Type B pancreatic cell (in vitro differentiated cells): ENCODE measurements around the gene WNT7B. TPM values are rescaled to one million over a fixed set of nuclear protein-coding genes. Genes with fewer than 3 reads are reported as not detected.

Experiments used
- DNase-seq: peaks from one replicate; pipeline ENCODE4 v3.0.0; 2021; ENCODE audit warnings: mixed read lengths; ENCODE audit not compliant: unreplicated experiment; ENCODE audit errors: extremely low spot score
- H3K27ac Mint-ChIP-seq: 2 replicates; pipeline ENCODE4 v1.8.0; 2021; ENCODE audit warnings: mild to moderate bottlenecking, mixed read lengths
- H3K27me3 Mint-ChIP-seq: 2 replicates; pipeline ENCODE4 v1.8.0; 2021; ENCODE audit warnings: mixed read lengths
- H3K36me3 Mint-ChIP-seq: 2 replicates; pipeline ENCODE4 v1.8.0; 2021; ENCODE audit warnings: mixed read lengths
- H3K4me1 Mint-ChIP-seq: one replicate; pipeline ENCODE4 v1.8.0; 2021; ENCODE audit warnings: mixed read lengths; ENCODE audit not compliant: unreplicated experiment
- H3K4me3 Mint-ChIP-seq: 2 replicates; pipeline ENCODE4 v1.8.0; 2021; ENCODE audit warnings: mild to moderate bottlenecking, mixed read lengths
- H3K9me3 Mint-ChIP-seq: 2 replicates; pipeline ENCODE4 v1.8.0; 2021; ENCODE audit warnings: mixed read lengths
- CTCF ChIP-seq: fragments of 200-600 bp; sonication (generic); conservative IDR thresholded peaks from 2 replicates; pipeline ENCODE4 v1.5.0; 2021; ENCODE audit warnings: antibody characterized with exemption, mild to moderate bottlenecking
- total RNA-seq: library from RNA; stranded (reverse); gene quantifications from 2 replicates; pipeline ENCODE4 v1.2.1, GENCODE V29; 2021; ENCODE audit warnings: low replicate concordance

Gene WNT7B
- total RNA-seq, 1 donor from 2014 or later = 16.4 TPM

GRCh38 chr22:46010207-46010867, 33.4 kb upstream of the WNT7B start:
- Mint-ChIP-seq H3K4me1 (peaks cover 9% of the 10 kb centered on the region), H3K27ac (no peak overlapping the region), H3K4me3 (no peak overlapping the region), H3K36me3 (no peaks in the 10 kb centered on the region), H3K9me3 (no peaks in the 10 kb centered on the region), H3K27me3 (no peaks in the 10 kb centered on the region)
- TF ChIP-seq CTCF = no peak
- DNase-seq = no peak

- no peak for TF ChIP-seq CTCF
- H3K27ac Mint-ChIP-seq = no peak overlapping the region
- no peaks in the 10 kb centered on the region for H3K36me3 Mint-ChIP-seq
- no peaks in the 10 kb centered on the region for H3K27me3 Mint-ChIP-seq
- peaks cover 6% of the 10 kb centered on the region for H3K4me1 Mint-ChIP-seq
- no peak for DNase-seq
- H3K4me3 Mint-ChIP-seq = no peak overlapping the region
- no peaks in the 10 kb centered on the region for H3K9me3 Mint-ChIP-seq
These were observed 32.8 kb upstream of the WNT7B start for GRCh38 chr22:46009730-46010129.

- no peak for TF ChIP-seq CTCF
- Mint-ChIP-seq H3K36me3 (no peaks in the 10 kb centered on the region), H3K27ac (no peak overlapping the region), H3K27me3 (no peaks in the 10 kb centered on the region), H3K9me3 (no peaks in the 10 kb centered on the region), H3K4me1 (peaks cover 6% of the 10 kb centered on the region), H3K4me3 (no peak overlapping the region)
- DNase-seq = no peak
These were observed 32.1 kb upstream of the WNT7B start for GRCh38 chr22:46008836-46009596.

GRCh38 chr22:46008291-46008690, 31.3 kb upstream of the WNT7B start:
- H3K27me3 Mint-ChIP-seq = no peaks in the 10 kb centered on the region
- H3K4me1 Mint-ChIP-seq = peaks cover 6% of the 10 kb centered on the region
- no peak for TF ChIP-seq CTCF
- H3K4me3 Mint-ChIP-seq = no peak overlapping the region
- no peak overlapping the region for H3K27ac Mint-ChIP-seq
- H3K9me3 Mint-ChIP-seq = no peaks in the 10 kb centered on the region
- no peaks in the 10 kb centered on the region for H3K36me3 Mint-ChIP-seq
- DNase-seq = no peak

- no peaks in the 10 kb centered on the region for H3K9me3 Mint-ChIP-seq
- H3K36me3 Mint-ChIP-seq = no peaks in the 10 kb centered on the region
- no peak overlapping the region for H3K27ac Mint-ChIP-seq
- TF ChIP-seq CTCF = no peak
- DNase-seq = no peak
- H3K27me3 Mint-ChIP-seq = no peaks in the 10 kb centered on the region
- no peak overlapping the region for H3K4me3 Mint-ChIP-seq
- peaks cover 6% of the 10 kb centered on the region for H3K4me1 Mint-ChIP-seq
These were observed 30.9 kb upstream of the WNT7B start for GRCh38 chr22:46007848-46008261.
